Keratinocyte (primary cell): ENCODE results near the gene ZNF470. TPM values are rescaled to one million over a fixed set of nuclear protein-coding genes. Genes with fewer than 3 reads are reported as not detected.

Source experiments
- DNase-seq: peaks from one replicate; pipeline ENCODE4 v3.0.0-alpha.2; 2011; ENCODE audit warnings: low read depth, missing footprints, low spot score
- FAIRE-seq: peaks from 2 replicates; lab custom pipeline; 2011; peaks lifted over from hg19 to GRCh38; lab: Jason Lieb, UNC
- H2AFZ ChIP-seq: 2 replicates; pipeline ENCODE4 v1.6.0; 2012; ENCODE audit warnings: low read length, control low read depth, inconsistent platforms; ENCODE audit not compliant: control insufficient read depth
- H3K27ac ChIP-seq: 2 replicates; pipeline ENCODE4 v1.5.1; 2011; ENCODE audit warnings: low read length; ENCODE audit not compliant: control insufficient read depth, insufficient read depth
- H3K27me3 ChIP-seq: 3 replicates; pipeline ENCODE4 v1.6.0; 2011; ENCODE audit warnings: low read length; ENCODE audit not compliant: control insufficient read depth, insufficient read depth; ENCODE audit errors: extremely low read depth
- H3K36me3 ChIP-seq, 2 experiments: 2 replicates in 1 of 2; 3 replicates in 1 of 2; pipeline ENCODE4 v1.5.1; 2011; ENCODE audit warnings: low read length in 2 of 2, mild to moderate bottlenecking in 1 of 2; ENCODE audit not compliant: control insufficient read depth in 2 of 2, insufficient read depth in 2 of 2; ENCODE audit errors: extremely low read depth in 1 of 2
- H3K4me1 ChIP-seq: 3 replicates; pipeline ENCODE4 v1.5.1; 2011; ENCODE audit warnings: low read length; ENCODE audit not compliant: control insufficient read depth, insufficient read depth; ENCODE audit errors: extremely low read depth
- H3K4me2 ChIP-seq: 3 replicates; pipeline ENCODE4 v1.6.0; 2011; ENCODE audit warnings: low read depth, low read length; ENCODE audit not compliant: control insufficient read depth, insufficient read depth; ENCODE audit errors: extremely low read depth
- H3K4me3 ChIP-seq, 3 experiments: fragments of 200-600 bp in 1 of 3; sonication (generic) in 1 of 3; 2 replicates in 2 of 3; 3 replicates in 1 of 3; pipeline ENCODE4 v1.5.1; 2011 to 2016; ENCODE audit warnings: low read length in 3 of 3, mild to moderate bottlenecking in 3 of 3, control low read depth in 2 of 3, inconsistent platforms in 1 of 3, low read depth in 1 of 3, mixed read lengths in 1 of 3, mixed run types in 1 of 3, moderate library complexity in 1 of 3; ENCODE audit not compliant: control insufficient read depth in 2 of 3, insufficient read depth in 2 of 3; ENCODE audit errors: extremely low read depth in 1 of 3
- H3K79me2 ChIP-seq: 2 replicates; pipeline ENCODE4 v1.6.0; 2012; ENCODE audit warnings: low read length; ENCODE audit not compliant: control insufficient read depth, insufficient read depth
- H3K9ac ChIP-seq: 3 replicates; pipeline ENCODE4 v1.6.0; 2011; ENCODE audit warnings: low read length; ENCODE audit not compliant: control insufficient read depth, insufficient read depth; ENCODE audit errors: extremely low read depth
- H3K9me1 ChIP-seq: 3 replicates; pipeline ENCODE4 v1.6.0; 2011; ENCODE audit warnings: low read length; ENCODE audit not compliant: control insufficient read depth, insufficient read depth; ENCODE audit errors: extremely low read depth
- H3K9me3 ChIP-seq: 2 replicates; pipeline ENCODE4 v1.5.1; 2012; ENCODE audit warnings: low read depth, low read length; ENCODE audit not compliant: control insufficient read depth
- H4K20me1 ChIP-seq: 3 replicates; pipeline ENCODE4 v1.6.0; 2011; ENCODE audit warnings: low read length; ENCODE audit not compliant: control insufficient read depth, insufficient read depth; ENCODE audit errors: extremely low read depth
- EZH2 ChIP-seq: IDR thresholded peaks from one replicate; pipeline ENCODE4 v1.6.1; 2012; ENCODE audit warnings: inconsistent platforms, mild to moderate bottlenecking, low read length, moderate library complexity
- dilution Hi-C: fragments of 300-500 bp; cut with MboI; formaldehyde crosslinking; loops from one replicate; pipeline ENCODE4 v1.7.0; 2020; ENCODE audit warnings: low sequenced_read_pairs; ENCODE audit not compliant: extremely low pct_ligation_motif_present
- polyA plus RNA-seq, 5 experiments: library from polyadenylated mRNA; depleted of rRNA in 3 of 5; stranded (reverse) in 3 of 5; stranded (forward) in 1 of 5; unstranded in 1 of 5; fragments of >200 nt; gene quantifications; 1 replicate in 1 of 5; 2 replicates in 3 of 5; 3 replicates in 1 of 5; pipeline versions ENCODE4 v1.2.1 to v1.2.3, GENCODE V29; 2011 to 2012; ENCODE audit warnings: missing spikeins in 2 of 5, low read depth in 1 of 5, low replicate concordance in 1 of 5
- TF ChIP-seq, protein P1 (sequence below), 3 experiments: IDR thresholded peaks in 1 of 3; conservative IDR thresholded peaks in 1 of 3; optimal IDR thresholded peaks in 1 of 3; 2 replicates in 2 of 3; 3 replicates in 1 of 3; pipeline versions ENCODE3 to v1.5.1; 2011; ENCODE audit warnings: low read length in 3 of 3, mild to moderate bottlenecking in 3 of 3, moderate library complexity in 2 of 3, control low read depth in 1 of 3, inconsistent platforms in 1 of 3; ENCODE audit not compliant: insufficient read depth in 2 of 3; ENCODE audit errors: extremely low read depth in 1 of 3

Gene ZNF470
- polyA plus RNA-seq, 1 donor (not counting 4 experiments of a cell fraction or from before 2014, with no cell fraction given): 2.7 TPM

DNA sequence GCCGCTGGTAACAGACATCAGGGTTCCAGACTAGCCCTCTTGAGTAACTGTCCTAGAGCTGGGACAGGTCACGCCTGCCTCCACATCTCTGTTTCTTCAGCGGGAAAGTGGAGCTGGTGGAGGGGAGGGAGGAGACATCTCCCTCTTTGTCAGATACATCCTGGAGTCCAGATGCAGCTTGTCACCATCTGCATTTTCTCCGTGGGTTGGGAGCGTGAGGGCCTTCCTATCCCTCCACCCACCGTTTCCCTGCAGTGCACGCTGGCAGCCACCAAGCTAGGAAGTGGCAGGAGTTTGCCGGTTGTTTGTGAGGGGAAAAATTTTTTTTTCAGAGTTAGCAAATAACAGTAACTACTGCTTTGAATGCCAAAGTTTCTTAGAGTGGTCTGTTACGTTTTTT is 55.7 kb downstream of the ZNF470 start:
- Histone ChIP-seq H2AFZ (no peak overlapping the region), H3K36me3 (peaks cover 0 to 19% of the 10 kb centered on the region in 2 experiments), H3K4me3 (no peak overlapping the region), H3K4me2 (no peak overlapping the region), H3K9me1 (no peaks in the 10 kb centered on the region), H4K20me1 (no peaks in the 10 kb centered on the region), H3K4me1 (no peaks in the 10 kb centered on the region), H3K79me2 (peaks cover 6% of the 10 kb centered on the region), H3K9me3 (peaks cover 18% of the 10 kb centered on the region), H3K9ac (no peak overlapping the region), H3K27ac (no peak overlapping the region), H3K27me3 (no peaks in the 10 kb centered on the region)
- FAIRE-seq (no peak), DNase-seq (no peak)
- TF ChIP-seq EZH2: no peak
- dilution Hi-C loops: no loop called here

GRCh38 chr19:56625708-56626107 is 58.4 kb downstream of the ZNF470 start:
- no peak for DNase-seq
- TF ChIP-seq EZH2: no peak
- TF ChIP-seq, protein P1, sequence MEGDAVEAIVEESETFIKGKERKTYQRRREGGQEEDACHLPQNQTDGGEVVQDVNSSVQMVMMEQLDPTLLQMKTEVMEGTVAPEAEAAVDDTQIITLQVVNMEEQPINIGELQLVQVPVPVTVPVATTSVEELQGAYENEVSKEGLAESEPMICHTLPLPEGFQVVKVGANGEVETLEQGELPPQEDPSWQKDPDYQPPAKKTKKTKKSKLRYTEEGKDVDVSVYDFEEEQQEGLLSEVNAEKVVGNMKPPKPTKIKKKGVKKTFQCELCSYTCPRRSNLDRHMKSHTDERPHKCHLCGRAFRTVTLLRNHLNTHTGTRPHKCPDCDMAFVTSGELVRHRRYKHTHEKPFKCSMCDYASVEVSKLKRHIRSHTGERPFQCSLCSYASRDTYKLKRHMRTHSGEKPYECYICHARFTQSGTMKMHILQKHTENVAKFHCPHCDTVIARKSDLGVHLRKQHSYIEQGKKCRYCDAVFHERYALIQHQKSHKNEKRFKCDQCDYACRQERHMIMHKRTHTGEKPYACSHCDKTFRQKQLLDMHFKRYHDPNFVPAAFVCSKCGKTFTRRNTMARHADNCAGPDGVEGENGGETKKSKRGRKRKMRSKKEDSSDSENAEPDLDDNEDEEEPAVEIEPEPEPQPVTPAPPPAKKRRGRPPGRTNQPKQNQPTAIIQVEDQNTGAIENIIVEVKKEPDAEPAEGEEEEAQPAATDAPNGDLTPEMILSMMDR (optimal IDR thresholded peaks at IDR 0.05 in 1 of 3, IDR thresholded peaks at IDR 0.05 in 1 of 3, conservative IDR thresholded peaks at IDR 0.05 in 1 of 3; ENCODE audit: extremely low read depth in 1 of 3, insufficient read depth in 2 of 3, low read length in 3 of 3): no peak
- Histone ChIP-seq H3K27ac (no peak overlapping the region), H3K4me2 (no peak overlapping the region), H3K9ac (no peak overlapping the region), H3K79me2 (no peaks in the 10 kb centered on the region), H3K4me3 (no peak overlapping the region), H3K9me1 (no peaks in the 10 kb centered on the region), H4K20me1 (no peaks in the 10 kb centered on the region), H3K36me3 (peaks cover 0 to 19% of the 10 kb centered on the region in 2 experiments), H3K4me1 (no peaks in the 10 kb centered on the region), H2AFZ (no peak overlapping the region), H3K9me3 (peaks cover 18% of the 10 kb centered on the region), H3K27me3 (no peaks in the 10 kb centered on the region)
- FAIRE-seq: no peak
- dilution Hi-C loops: no loop called here

DNA sequence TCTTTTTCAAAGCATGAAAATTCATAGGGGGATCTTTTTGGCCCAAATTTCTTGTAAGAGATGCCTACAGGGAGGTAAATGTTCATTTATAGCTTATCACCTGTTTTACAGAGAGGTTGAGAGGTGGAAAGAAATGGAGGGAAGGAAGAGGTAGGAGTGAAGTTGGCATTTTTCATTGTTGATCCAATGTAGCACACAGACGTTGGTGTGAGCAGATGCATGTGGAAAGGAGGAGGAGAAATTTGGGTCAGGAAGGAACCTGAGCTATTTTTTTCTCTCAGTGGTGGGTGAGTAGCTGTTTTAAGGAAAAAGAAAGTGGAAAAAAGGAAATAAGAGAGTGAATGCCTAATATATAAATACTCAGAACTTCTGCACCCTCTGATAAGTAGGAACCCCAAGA is 65.8 kb downstream of the ZNF470 start:
- no peak overlapping the region for H2AFZ ChIP-seq
- H3K9ac ChIP-seq: no peak overlapping the region
- TF ChIP-seq, protein P1 (optimal IDR thresholded peaks at IDR 0.05 in 1 of 3, IDR thresholded peaks at IDR 0.05 in 1 of 3, conservative IDR thresholded peaks at IDR 0.05 in 1 of 3; ENCODE audit: extremely low read depth in 1 of 3, insufficient read depth in 2 of 3, low read length in 3 of 3): no peak
- TF ChIP-seq EZH2: no peak
- no peaks in the 10 kb centered on the region for H3K36me3 ChIP-seq
- H3K27me3 ChIP-seq: no peaks in the 10 kb centered on the region
- H3K4me3 ChIP-seq: no peak overlapping the region
- DNase-seq (no peak), FAIRE-seq (no peak)
- peaks cover 2% of the 10 kb centered on the region for H3K9me3 ChIP-seq
- no peaks in the 10 kb centered on the region for H3K4me1 ChIP-seq
- no peaks in the 10 kb centered on the region for H4K20me1 ChIP-seq
- no peak overlapping the region for H3K27ac ChIP-seq
- no peaks in the 10 kb centered on the region for H3K79me2 ChIP-seq
- H3K4me2 ChIP-seq: no peak overlapping the region
- dilution Hi-C loops: no loop called here
- H3K9me1 ChIP-seq: no peaks in the 10 kb centered on the region
